Dendritic cell treated with granulocyte-macrophage colony-stimulating factor and Interleukin-4, amounts not matched to agents 40 ng/mL and 50 ng/mL, for 4 days (primary cell): ENCODE measurements around the gene DUT.

Source experiments
- H3K27ac Mint-ChIP-seq: one replicate; pipeline ENCODE4 v1.8.0; 2022; ENCODE audit warnings: mild to moderate bottlenecking, mixed read lengths
- H3K27me3 Mint-ChIP-seq: one replicate; pipeline ENCODE4 v1.8.0; 2022; ENCODE audit warnings: mild to moderate bottlenecking, mixed read lengths
- H3K36me3 Mint-ChIP-seq: one replicate; pipeline ENCODE4 v1.8.0; 2022; ENCODE audit warnings: low read depth, mixed read lengths
- H3K4me1 Mint-ChIP-seq: one replicate; pipeline ENCODE4 v1.8.0; 2022; ENCODE audit warnings: low read depth, mixed read lengths
- H3K4me3 Mint-ChIP-seq: one replicate; pipeline ENCODE4 v1.8.0; 2022; ENCODE audit warnings: mild to moderate bottlenecking, moderate library complexity, mixed read lengths
- H3K9me3 Mint-ChIP-seq: one replicate; pipeline ENCODE4 v1.8.0; 2022; ENCODE audit warnings: mixed read lengths
- intact Hi-C: fragments of 100-400 bp; cut with micrococcal nuclease; formaldehyde crosslinking; loops from one replicate; pipeline ENCODE4 v1.15.0; 2022

The DUT gene

DNA sequence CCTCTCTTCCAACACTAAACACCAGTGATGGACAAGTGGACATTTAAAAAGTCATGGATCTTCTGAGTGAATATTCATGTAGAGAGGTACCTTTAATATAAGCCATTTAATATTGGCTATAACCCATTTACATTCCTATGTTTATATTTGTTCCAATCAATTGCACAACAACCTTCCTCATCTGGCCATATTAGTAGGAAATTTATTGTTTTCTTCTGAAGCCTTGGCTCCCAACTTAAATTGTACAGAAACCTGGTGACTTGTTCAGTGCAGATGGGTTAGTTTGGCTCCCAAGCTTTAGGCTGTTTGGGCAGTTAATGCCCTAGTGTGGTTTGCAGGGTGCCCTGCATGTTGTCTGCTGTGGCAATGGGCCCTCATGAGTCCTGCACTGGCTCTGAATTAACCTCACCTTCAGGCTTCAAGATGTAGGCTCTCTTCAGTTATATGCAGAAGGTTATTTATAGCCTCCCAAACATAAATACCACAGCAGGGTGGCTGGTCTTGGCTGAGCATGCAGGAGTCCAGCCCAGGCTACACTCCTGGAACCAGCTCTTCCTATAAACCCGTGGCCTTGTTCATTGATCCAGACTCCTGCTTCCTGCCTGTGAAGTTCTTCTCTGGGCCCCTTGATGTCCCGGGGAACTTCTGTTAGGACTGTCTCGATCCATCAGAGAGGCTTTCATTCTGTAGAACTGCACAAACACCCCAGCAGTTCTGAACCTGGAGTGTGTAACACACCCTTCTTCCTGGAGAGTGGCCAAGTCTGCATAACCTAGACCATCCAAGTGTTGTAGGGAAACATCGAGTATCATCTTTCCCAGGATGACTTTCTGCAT is 57.0 kb downstream of the DUT start:
- intact Hi-C loops: no loop called here
- Mint-ChIP-seq H3K27ac (no peak overlapping the region), H3K4me1 (no peaks in the 10 kb centered on the region), H3K27me3 (no peaks in the 10 kb centered on the region), H3K4me3 (no peak overlapping the region), H3K36me3 (no peaks in the 10 kb centered on the region), H3K9me3 (no peaks in the 10 kb centered on the region)

- intact Hi-C loops: no loop called here
- no peaks in the 10 kb centered on the region for H3K36me3 Mint-ChIP-seq
- H3K9me3 Mint-ChIP-seq: no peaks in the 10 kb centered on the region
- H3K27ac Mint-ChIP-seq: no peak overlapping the region
- H3K4me1 Mint-ChIP-seq: no peaks in the 10 kb centered on the region
- no peak overlapping the region for H3K4me3 Mint-ChIP-seq
- no peaks in the 10 kb centered on the region for H3K27me3 Mint-ChIP-seq
Observed at GRCh38 chr15:48388910-48389309, 57.7 kb downstream of the DUT start.

- Mint-ChIP-seq H3K27me3 (no peaks in the 10 kb centered on the region), H3K36me3 (no peaks in the 10 kb centered on the region), H3K27ac (no peak overlapping the region), H3K4me3 (no peak overlapping the region), H3K4me1 (no peaks in the 10 kb centered on the region), H3K9me3 (no peaks in the 10 kb centered on the region)
- intact Hi-C loops: no loop called here
Observed at GRCh38 chr15:48389691-48390143, 58.5 kb downstream of the DUT start.

- Mint-ChIP-seq H3K36me3 (no peaks in the 10 kb centered on the region), H3K9me3 (no peaks in the 10 kb centered on the region), H3K27me3 (no peaks in the 10 kb centered on the region), H3K4me3 (no peak overlapping the region), H3K4me1 (no peaks in the 10 kb centered on the region), H3K27ac (no peak overlapping the region)
- intact Hi-C loops: no loop called here
Observed at GRCh38 chr15:48391950-48392349, 60.7 kb downstream of the DUT start.

- Mint-ChIP-seq H3K36me3 (no peaks in the 10 kb centered on the region), H3K27ac (no peak overlapping the region), H3K9me3 (no peaks in the 10 kb centered on the region), H3K27me3 (no peaks in the 10 kb centered on the region), H3K4me3 (no peak overlapping the region), H3K4me1 (no peaks in the 10 kb centered on the region)
- intact Hi-C loops: no loop called here
Observed at GRCh38 chr15:48392356-48392755, 61.1 kb downstream of the DUT start.
